ENCODE results near the gene L2HGDH. TPM values are rescaled to one million over a fixed set of nuclear protein-coding genes. Genes with fewer than 3 reads are reported as not detected.
A peak's percentile ranks its signal among the peaks of the same experiment; 100 is the strongest.

The L2HGDH gene
- total and polyA plus RNA-seq, 2 experiments from 2014 or later: 5.8 to 9.7 TPM

DNA sequence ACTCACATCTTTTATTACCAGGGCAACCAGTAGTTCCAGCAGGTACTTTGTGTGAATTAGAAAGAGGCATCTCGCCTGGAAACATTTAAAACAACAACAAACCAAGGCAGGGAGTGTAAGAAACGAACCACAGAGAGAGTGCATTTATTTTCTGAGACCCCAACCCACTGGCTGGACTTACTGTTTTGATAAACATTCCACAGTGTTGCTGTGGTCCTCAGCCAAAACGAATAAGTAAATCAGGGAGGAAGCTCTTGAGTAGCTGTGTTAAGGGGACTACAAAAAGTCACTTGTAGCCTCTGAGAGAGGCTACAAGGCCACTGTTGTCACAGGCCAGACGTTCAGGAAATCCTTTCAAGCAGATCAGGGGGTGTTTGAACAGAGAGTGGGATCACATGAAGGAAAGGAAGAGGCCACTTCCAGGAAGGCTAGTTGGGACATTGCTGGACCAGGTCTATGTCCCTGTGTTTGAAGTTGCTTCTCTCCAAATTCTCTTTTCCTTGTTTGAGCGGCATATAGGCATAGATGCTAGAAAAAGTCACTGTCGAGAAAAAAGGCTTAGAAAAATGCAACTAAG lies 33.9 kb upstream of the L2HGDH start:
- no peaks in the 10 kb centered on the region for H3K9me3 ChIP-seq (ENCODE audit: low read depth)
- H3K4me2 ChIP-seq: no peak overlapping the region
- no peak overlapping the region for H2AFZ ChIP-seq
- WGBS (ENCODE audit: low lambda C conversion rate, missing lambda C conversion rate): 59% methylated on average over 6 of the region's 6 CpGs
- DNase-seq (ENCODE audit: low spot score): no peak
- no peaks in the 10 kb centered on the region for H3K36me3 ChIP-seq (replicated peaks; ENCODE audit: insufficient read depth, low read depth)
- H3K27ac ChIP-seq: peak overlapping the region; percentile 59
- peaks cover 39% of the 10 kb centered on the region for H3K4me1 ChIP-seq (ENCODE audit: insufficient read depth)
- no peaks in the 10 kb centered on the region for H3K27me3 ChIP-seq
- H3K4me3 ChIP-seq: no peak overlapping the region
- H3K9me2 ChIP-seq (replicated peaks; ENCODE audit: insufficient read depth): no peaks in the 10 kb centered on the region
- no peaks in the 10 kb centered on the region for H4K20me1 ChIP-seq (ENCODE audit: insufficient read depth, poor library complexity, severe bottlenecking)
- TF ChIP-seq EZH2phosphoT487 (IDR thresholded peaks at IDR 0.05; ENCODE audit: low read depth, severe bottlenecking, unreplicated experiment) (no peak), EZH2 (IDR thresholded peaks at IDR 0.05; ENCODE audit: borderline replicate concordance) (no peak)
- TF ChIP-seq, protein P1, sequence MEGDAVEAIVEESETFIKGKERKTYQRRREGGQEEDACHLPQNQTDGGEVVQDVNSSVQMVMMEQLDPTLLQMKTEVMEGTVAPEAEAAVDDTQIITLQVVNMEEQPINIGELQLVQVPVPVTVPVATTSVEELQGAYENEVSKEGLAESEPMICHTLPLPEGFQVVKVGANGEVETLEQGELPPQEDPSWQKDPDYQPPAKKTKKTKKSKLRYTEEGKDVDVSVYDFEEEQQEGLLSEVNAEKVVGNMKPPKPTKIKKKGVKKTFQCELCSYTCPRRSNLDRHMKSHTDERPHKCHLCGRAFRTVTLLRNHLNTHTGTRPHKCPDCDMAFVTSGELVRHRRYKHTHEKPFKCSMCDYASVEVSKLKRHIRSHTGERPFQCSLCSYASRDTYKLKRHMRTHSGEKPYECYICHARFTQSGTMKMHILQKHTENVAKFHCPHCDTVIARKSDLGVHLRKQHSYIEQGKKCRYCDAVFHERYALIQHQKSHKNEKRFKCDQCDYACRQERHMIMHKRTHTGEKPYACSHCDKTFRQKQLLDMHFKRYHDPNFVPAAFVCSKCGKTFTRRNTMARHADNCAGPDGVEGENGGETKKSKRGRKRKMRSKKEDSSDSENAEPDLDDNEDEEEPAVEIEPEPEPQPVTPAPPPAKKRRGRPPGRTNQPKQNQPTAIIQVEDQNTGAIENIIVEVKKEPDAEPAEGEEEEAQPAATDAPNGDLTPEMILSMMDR (IDR thresholded peaks at IDR 0.05; ENCODE audit: poor library complexity): no peak
- H3K79me2 ChIP-seq: no peaks in the 10 kb centered on the region

DNA sequence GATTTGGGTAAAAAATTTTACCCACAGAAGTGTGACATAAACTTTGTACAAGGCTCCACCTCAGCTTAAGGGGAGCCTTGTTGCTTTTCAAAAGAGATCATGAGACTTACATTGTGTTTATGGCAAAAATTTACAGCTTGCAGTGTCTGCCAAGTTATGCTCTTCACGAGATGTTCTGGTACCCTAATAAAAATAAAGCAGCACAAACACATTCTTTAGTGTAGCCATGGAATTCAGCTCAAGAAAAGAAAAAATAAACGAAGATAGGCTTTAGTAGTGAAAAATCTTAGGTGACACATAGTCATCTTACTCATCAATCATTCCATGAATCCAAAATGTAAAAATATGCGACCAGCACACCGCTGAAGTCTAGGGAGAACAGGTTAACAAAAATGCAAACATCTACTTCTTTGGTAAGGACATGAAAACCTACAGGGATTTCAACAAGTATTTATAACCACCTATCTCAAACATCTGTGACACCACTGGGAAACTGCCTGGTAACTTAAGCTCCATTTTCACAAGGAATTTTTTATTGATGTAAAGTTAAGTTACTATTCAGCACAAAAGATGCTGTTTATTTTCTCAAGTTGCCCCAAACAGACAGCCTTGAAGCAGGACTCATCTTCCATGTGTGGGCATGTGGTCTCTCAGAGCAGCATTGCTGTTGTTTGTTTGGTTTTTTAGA lies 33.0 kb upstream of the L2HGDH start:
- Histone ChIP-seq H4K20me1 (ENCODE audit: insufficient read depth, poor library complexity, severe bottlenecking) (no peaks in the 10 kb centered on the region), H3K4me3 (no peak overlapping the region), H3K27ac (peak overlapping the region; percentile 59), H3K4me1 (ENCODE audit: insufficient read depth) (peaks cover 45% of the 10 kb centered on the region), H3K36me3 (replicated peaks; ENCODE audit: insufficient read depth, low read depth) (no peaks in the 10 kb centered on the region), H3K9me2 (replicated peaks; ENCODE audit: insufficient read depth) (no peaks in the 10 kb centered on the region), H2AFZ (no peak overlapping the region), H3K4me2 (peak overlapping the region; percentile 7), H3K9me3 (ENCODE audit: low read depth) (no peaks in the 10 kb centered on the region), H3K27me3 (no peaks in the 10 kb centered on the region), H3K79me2 (no peaks in the 10 kb centered on the region)
- TF ChIP-seq, protein P1 (IDR thresholded peaks at IDR 0.05; ENCODE audit: poor library complexity): no peak
- no peak for TF ChIP-seq EZH2phosphoT487 (IDR thresholded peaks at IDR 0.05; ENCODE audit: low read depth, severe bottlenecking, unreplicated experiment)
- no peak for TF ChIP-seq EZH2 (IDR thresholded peaks at IDR 0.05; ENCODE audit: borderline replicate concordance)
- 52% methylated on average over 4 of the region's 4 CpGs for WGBS (ENCODE audit: low lambda C conversion rate, missing lambda C conversion rate)
- DNase-seq (ENCODE audit: low spot score): no peak

DNA sequence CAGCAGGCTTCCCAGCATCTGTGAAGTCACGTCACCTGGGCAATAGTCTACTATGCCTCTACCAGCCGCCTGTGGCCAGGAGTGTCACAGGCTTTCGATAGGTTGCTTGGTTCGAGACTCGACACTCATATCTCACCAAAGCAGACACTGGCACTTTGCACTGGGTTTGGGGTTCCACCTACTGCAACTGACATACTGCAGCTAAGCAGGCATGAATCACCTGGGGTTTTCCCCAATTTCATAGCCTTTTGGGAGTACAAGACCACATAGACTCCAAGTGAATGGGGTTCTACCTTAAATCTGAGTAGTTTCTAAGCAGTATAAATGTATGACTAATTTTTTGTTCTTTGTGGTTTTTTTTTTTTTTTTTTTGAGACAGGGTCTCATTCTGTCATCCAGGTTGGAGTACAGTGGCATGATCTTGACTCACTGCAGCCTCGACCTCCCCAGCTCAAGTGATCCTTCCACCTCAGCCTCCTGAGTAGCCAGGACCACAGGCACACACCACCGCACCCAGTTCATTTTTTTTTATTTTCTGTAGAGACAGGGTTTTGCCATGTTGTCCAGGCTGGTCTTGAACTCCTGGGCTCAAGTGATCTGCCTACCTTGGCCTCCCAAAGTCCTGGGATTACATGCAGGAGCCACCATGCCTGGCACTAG lies 32.2 kb upstream of the L2HGDH start:
- H3K27me3 ChIP-seq: no peaks in the 10 kb centered on the region
- H2AFZ ChIP-seq: no peak overlapping the region
- peaks cover 51% of the 10 kb centered on the region for H3K4me1 ChIP-seq (ENCODE audit: insufficient read depth)
- no peaks in the 10 kb centered on the region for H4K20me1 ChIP-seq (ENCODE audit: insufficient read depth, poor library complexity, severe bottlenecking)
- peak overlapping the region; percentile 59 for H3K27ac ChIP-seq
- TF ChIP-seq EZH2 (IDR thresholded peaks at IDR 0.05; ENCODE audit: borderline replicate concordance): no peak
- TF ChIP-seq, protein P1 (IDR thresholded peaks at IDR 0.05; ENCODE audit: poor library complexity): no peak
- no peak for TF ChIP-seq EZH2phosphoT487 (IDR thresholded peaks at IDR 0.05; ENCODE audit: low read depth, severe bottlenecking, unreplicated experiment)
- DNase-seq (ENCODE audit: low spot score): no peak
- no peaks in the 10 kb centered on the region for H3K79me2 ChIP-seq
- peak overlapping the region; percentile 7 for H3K4me2 ChIP-seq
- no peak overlapping the region for H3K4me3 ChIP-seq
- 95% methylated on average over 7 of the region's 7 CpGs for WGBS (ENCODE audit: low lambda C conversion rate, missing lambda C conversion rate)
- no peaks in the 10 kb centered on the region for H3K9me2 ChIP-seq (replicated peaks; ENCODE audit: insufficient read depth)
- no peaks in the 10 kb centered on the region for H3K36me3 ChIP-seq (replicated peaks; ENCODE audit: insufficient read depth, low read depth)
- H3K9me3 ChIP-seq (ENCODE audit: low read depth): no peaks in the 10 kb centered on the region

All from hepatocyte (in vitro differentiated cells).